GOT3 (cell line): ENCODE data around the gene FCHO2.
"Not testable (repeated sequence)": the region's sequence is repeated elsewhere in the genome, so short reads cannot be mapped to it uniquely, and the experiment has no call there.

ENCODE experiments used
- DNase-seq: peaks from one replicate; lab custom pipeline; 2025; ENCODE audit warnings: mixed read lengths; lab: John Stamatoyannopoulos, UW

The FCHO2 gene

GRCh38 chr5:72956324-72957140 lies 691 bp downstream of the FCHO2 start:
- DNase-seq, result no peak

- no peak for DNase-seq
Observed at GRCh38 chr5:72957337-72957736, 1.5 kb downstream of the FCHO2 start.

GRCh38 chr5:72959257-72959656 lies 3.4 kb downstream of the FCHO2 start:
- no peak for DNase-seq

GRCh38 chr5:72974481-72974880 lies 18.6 kb downstream of the FCHO2 start:
- DNase-seq, result not testable (repeated sequence)

- not testable (repeated sequence) for DNase-seq
Observed at GRCh38 chr5:72976810-72977209, 21.0 kb downstream of the FCHO2 start.

- no peak for DNase-seq
Observed at GRCh38 chr5:72985719-72986118, 29.9 kb downstream of the FCHO2 start.

DNA sequence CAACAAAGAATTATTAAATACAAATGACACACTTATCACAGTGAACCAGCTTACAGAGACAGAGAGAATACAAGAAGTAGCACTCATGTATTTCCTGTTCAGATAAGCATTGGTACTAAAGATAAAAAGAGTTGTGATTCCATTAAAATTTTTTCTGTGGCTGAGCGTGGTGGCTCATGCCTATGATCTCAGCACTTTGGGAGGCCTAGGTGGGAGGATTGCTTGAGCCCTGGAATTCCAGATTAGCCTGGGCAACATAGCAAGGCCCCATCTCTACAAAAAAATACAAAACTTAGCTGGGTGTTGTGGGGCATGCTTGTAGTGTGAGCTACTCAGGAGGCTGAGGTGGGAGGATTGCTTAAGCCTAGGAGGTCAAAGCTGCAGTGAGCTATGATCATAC lies 32.9 kb downstream of the FCHO2 start:
- no peak for DNase-seq

GRCh38 chr5:72991394-72991793 lies 35.6 kb downstream of the FCHO2 start:
- DNase-seq, result no peak

DNA sequence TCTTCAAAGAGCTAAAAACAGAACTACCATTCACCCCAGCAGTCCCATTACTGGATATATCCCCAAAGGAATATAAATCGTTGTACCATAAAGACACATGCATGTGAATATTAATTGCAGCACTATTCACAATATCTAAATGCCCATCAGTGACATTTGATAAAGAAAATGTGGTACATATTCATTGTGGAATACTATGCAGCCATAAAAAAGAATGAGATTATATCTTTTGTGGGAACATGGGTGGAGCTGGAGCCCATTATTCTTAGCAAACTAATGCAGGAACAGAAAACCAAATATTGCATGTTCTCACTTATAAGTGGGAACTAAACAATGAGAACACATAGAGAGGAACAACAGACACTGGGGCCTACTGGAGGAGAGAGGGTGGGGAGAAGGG lies 38.7 kb downstream of the FCHO2 start:
- DNase-seq, result no peak

DNA sequence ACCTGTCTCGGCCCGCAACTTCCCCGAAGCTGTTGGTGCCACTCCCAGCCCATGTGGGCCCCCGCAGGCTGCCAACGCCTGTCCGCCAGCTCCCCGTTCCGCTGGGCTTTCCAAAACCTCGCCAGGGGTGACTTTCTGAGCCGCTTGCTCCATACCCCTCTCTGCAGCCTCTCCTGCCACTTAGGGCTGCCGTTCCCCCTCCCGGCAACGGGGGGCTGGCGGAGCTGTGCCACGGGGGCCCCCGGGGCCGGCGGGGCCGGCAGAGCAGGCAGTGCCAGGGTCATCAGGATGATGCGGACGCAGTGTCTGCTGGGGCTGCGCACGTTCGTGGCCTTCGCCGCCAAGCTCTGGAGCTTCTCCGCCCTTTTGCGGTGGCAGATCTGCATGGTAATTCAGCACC lies 40.8 kb downstream of the FCHO2 start:
- no peak for DNase-seq

- DNase-seq, result no peak
Observed at GRCh38 chr5:72999916-73000315, 44.1 kb downstream of the FCHO2 start.

- no peak for DNase-seq
Observed at GRCh38 chr5:73005886-73006285, 50.0 kb downstream of the FCHO2 start.

DNA sequence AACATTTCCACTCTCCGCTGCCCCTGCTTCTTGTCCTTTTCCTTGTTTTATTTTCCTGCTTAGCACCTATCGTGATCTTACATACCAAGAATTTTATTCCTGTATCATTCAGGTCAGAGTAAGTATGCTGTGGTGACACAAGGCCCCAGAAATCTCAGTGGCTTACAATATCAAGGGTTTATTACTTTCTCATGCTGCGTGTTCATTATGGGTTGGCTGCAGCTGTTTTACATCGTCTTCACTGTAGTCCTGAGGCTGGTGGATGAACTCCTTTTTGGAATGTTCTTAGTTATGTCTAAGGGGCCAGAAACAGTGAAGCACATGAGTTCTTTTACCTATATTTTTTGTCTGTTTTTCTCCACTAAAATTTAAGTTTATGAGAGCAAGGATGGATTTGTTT lies 51.2 kb downstream of the FCHO2 start:
- no peak for DNase-seq

DNA sequence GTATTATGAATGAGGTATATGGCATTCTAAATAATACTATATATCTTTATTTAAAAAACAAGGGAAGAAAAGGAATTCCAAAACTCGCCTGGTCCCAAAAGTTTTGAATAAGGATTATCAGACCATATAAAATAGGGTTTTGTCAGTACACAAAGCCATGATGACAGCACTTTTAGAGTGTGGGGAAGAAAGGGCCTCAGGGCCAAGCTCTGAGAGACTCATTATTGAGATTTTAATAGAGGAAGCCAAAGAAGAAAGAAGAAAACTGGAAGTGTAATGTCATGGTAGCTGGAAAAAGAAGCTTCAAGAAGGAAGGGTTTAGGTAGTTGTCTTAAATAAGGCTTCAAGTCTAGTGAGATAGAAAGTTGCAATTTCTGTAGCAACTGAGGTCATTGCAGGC lies 53.0 kb downstream of the FCHO2 start:
- no peak for DNase-seq

DNA sequence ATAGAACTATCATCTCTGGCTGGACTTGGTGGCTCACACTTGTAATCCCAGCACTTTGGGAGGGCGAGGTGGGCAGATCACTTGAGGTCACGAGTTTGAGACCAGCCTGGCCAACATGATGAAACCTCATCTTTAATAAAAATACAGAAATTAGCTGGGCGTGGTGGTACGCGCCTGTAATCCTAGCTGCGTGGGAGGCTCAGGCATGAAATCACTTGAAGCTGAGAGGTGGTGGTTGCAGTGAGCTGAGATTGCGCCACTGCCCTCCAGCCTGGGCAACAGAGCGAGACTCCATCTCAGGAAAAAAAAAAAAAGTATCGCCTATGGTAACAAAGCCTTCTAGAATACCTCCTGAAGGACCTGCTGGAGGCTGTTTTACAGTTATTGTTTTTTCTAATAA lies 55.8 kb downstream of the FCHO2 start:
- not testable (repeated sequence) for DNase-seq

GRCh38 chr5:73018892-73019291 lies 63.1 kb downstream of the FCHO2 start:
- DNase-seq, result no peak

GRCh38 chr5:73019766-73020165 lies 63.9 kb downstream of the FCHO2 start:
- DNase-seq, result no peak

- DNase-seq, result no peak
Observed at GRCh38 chr5:73022471-73023169, 66.8 kb downstream of the FCHO2 start.

GRCh38 chr5:73024946-73025544 lies 69.2 kb downstream of the FCHO2 start:
- DNase-seq, result not testable (repeated sequence)

GRCh38 chr5:73027361-73027760 lies 71.5 kb downstream of the FCHO2 start:
- DNase-seq, result no peak

DNA sequence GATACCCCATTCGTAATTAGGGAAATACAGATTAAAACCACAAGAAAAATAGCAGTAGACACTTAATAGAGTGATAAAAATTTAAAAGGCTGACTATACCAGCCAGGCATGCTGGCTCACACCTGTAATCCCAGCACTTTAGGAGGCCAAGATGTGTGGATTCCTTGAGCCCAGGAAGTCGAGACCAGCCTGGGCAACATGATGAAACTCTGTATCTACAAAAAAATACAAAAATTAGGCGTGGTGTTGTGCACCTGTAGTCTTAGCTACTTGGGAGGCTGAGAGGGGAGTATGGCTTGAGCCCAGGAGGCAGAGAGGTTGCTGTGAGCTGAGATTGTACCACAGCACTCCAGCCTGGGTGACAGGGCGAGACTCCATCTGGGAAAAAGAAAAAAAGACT lies 72.0 kb downstream of the FCHO2 start:
- no peak for DNase-seq

DNA sequence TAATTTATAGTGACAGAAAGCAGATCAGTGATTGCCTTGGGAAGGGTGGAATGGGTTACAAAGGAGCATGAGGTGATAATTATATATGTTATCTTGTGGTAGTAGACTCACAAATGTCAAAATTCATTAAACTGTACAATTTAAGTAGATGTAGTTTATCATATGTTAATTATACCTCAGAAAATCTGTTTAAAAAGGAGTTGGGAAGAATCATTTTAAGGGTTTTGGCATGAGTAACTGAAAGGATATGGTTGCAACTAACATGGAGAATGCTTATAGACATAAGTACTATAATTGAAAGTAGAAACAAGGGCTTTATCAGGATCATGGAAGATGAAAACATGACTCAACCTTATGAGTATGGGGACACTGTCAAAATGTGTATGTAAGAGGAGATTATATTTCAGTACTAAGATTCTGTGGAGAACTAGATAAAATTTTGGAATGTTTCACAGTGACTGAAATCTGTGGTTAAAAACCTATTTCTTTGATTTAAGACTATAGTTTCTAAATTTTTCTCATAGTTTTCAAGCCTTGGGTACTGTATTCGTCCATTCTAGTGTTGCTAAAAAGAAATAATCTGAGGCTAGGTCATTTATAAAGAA lies 73.3 kb downstream of the FCHO2 start:
- no peak for DNase-seq

DNA sequence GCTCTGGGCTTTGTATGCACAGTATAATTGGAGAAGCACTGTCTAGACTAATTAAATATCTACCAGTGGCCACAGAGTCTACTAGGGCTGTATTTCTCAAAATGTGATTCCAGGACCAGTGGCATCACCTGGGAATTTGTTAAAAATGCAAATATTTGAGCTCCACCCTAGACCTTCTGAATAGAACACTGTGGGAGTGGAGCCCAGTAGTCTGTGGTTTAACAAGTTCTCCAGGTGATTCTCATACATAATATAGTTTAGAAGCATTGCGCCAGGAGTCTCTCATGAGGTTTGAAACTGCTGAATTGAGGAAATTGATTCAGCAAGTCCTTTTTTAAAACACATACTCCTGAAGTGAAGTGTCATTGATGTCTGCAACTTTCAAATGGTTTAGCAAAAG lies 74.7 kb downstream of the FCHO2 start:
- no peak for DNase-seq
